ENCODE measurements around the gene EEF2K. TPM values are rescaled to one million over a fixed set of nuclear protein-coding genes. Genes with fewer than 3 reads are reported as not detected.

EEF2K gene
- total RNA-seq, 1 donor from 2014 or later: 28.3 TPM

GRCh38 chr16:22317625-22318024, 111.5 kb downstream of the EEF2K start:
- no peak for DNase-seq

GRCh38 chr16:22318690-22319358, 112.7 kb downstream of the EEF2K start:
- DNase-seq: no peak

- DNase-seq: no peak
These were observed 114.7 kb downstream of the EEF2K start for GRCh38 chr16:22320572-22321339.

GRCh38 chr16:22321340-22322001, 115.4 kb downstream of the EEF2K start:
- peak; percentile 25 for DNase-seq

GRCh38 chr16:22322021-22322471, 116.0 kb downstream of the EEF2K start:
- DNase-seq: no peak

- no peak for DNase-seq
These were observed 116.7 kb downstream of the EEF2K start for GRCh38 chr16:22322741-22323140.

- DNase-seq: no peak
These were observed 117.3 kb downstream of the EEF2K start for GRCh38 chr16:22323173-22323958.

- DNase-seq: no peak
These were observed 118.1 kb downstream of the EEF2K start for GRCh38 chr16:22323959-22324786.

- DNase-seq: no peak
These were observed 118.9 kb downstream of the EEF2K start for GRCh38 chr16:22324787-22325597.

- DNase-seq: no peak
These were observed 119.7 kb downstream of the EEF2K start for GRCh38 chr16:22325598-22326368.

- no peak for DNase-seq
These were observed 120.2 kb downstream of the EEF2K start for GRCh38 chr16:22326369-22326652.

- no peak for DNase-seq
These were observed 120.8 kb downstream of the EEF2K start for GRCh38 chr16:22326771-22327445.

- no peak for DNase-seq
These were observed 121.3 kb downstream of the EEF2K start for GRCh38 chr16:22327446-22327775.

GRCh38 chr16:22328081-22328725, 122.1 kb downstream of the EEF2K start:
- no peak for DNase-seq

- DNase-seq: no peak
These were observed 123.2 kb downstream of the EEF2K start for GRCh38 chr16:22329199-22329695.

GRCh38 chr16:22330326-22330725, 124.2 kb downstream of the EEF2K start:
- DNase-seq: no peak

- no peak for DNase-seq
These were observed 127.4 kb downstream of the EEF2K start for GRCh38 chr16:22333457-22333994.

GRCh38 chr16:22335668-22336246, 129.7 kb downstream of the EEF2K start:
- DNase-seq: no peak

Data from skin of body (tissue), 2 donors.